GM10266 (cell line): ENCODE results near the gene IL1RAPL2.

ENCODE experiments used
- DNase-seq: peaks from one replicate; pipeline ENCODE4 v3.0.0; 2012; ENCODE audit errors: extremely low spot score
- CTCF ChIP-seq: IDR thresholded peaks from 2 replicates; pipeline ENCODE4 v1.5.1; 2012; ENCODE audit warnings: mild to moderate bottlenecking, low read depth; ENCODE audit not compliant: control insufficient read depth, insufficient read depth; ENCODE audit errors: missing control alignments

IL1RAPL2 gene

GRCh38 chrX:105738162-105738561, 1172.2 kb downstream of the IL1RAPL2 start:
- no peak for DNase-seq
- no peak for TF ChIP-seq CTCF

- no peak for DNase-seq
- TF ChIP-seq CTCF, result no peak
Measured at GRCh38 chrX:105744291-105744690, 1178.3 kb downstream of the IL1RAPL2 start.

GRCh38 chrX:105744946-105745345, 1178.9 kb downstream of the IL1RAPL2 start:
- DNase-seq, result no peak
- TF ChIP-seq CTCF, result no peak

GRCh38 chrX:105745863-105746262, 1179.9 kb downstream of the IL1RAPL2 start:
- no peak for TF ChIP-seq CTCF
- no peak for DNase-seq

- DNase-seq, result no peak
- no peak for TF ChIP-seq CTCF
Measured at GRCh38 chrX:105752338-105752956, 1186.4 kb downstream of the IL1RAPL2 start.

GRCh38 chrX:105753411-105753810, 1187.4 kb downstream of the IL1RAPL2 start:
- TF ChIP-seq CTCF, result no peak
- DNase-seq, result no peak

GRCh38 chrX:105754286-105754964, 1188.4 kb downstream of the IL1RAPL2 start:
- TF ChIP-seq CTCF, result no peak
- DNase-seq, result no peak
